Fibroblast of peridontal ligament (primary cell): ENCODE results near the gene PEAK1.
A peak's percentile ranks its signal among the peaks of the same experiment; 100 is the strongest.

Experiments
- DNase-seq: peaks from one replicate; pipeline ENCODE4 v3.0.0-alpha.2; 2010; ENCODE audit errors: extremely low read depth

The PEAK1 gene

GRCh38 chr15:77126529-77127326 lies 293.2 kb downstream of the PEAK1 start:
- no peak for DNase-seq

GRCh38 chr15:77123854-77124253 lies 296.1 kb downstream of the PEAK1 start:
- no peak for DNase-seq

GRCh38 chr15:77122576-77122975 lies 297.3 kb downstream of the PEAK1 start:
- DNase-seq: no peak

- DNase-seq: no peak
Observed at GRCh38 chr15:77121599-77121998, 298.3 kb downstream of the PEAK1 start.

- DNase-seq: no peak
Observed at GRCh38 chr15:77120576-77120975, 299.3 kb downstream of the PEAK1 start.

- peak; percentile 65 for DNase-seq
Observed at GRCh38 chr15:77119446-77119845, 300.5 kb downstream of the PEAK1 start.

DNA sequence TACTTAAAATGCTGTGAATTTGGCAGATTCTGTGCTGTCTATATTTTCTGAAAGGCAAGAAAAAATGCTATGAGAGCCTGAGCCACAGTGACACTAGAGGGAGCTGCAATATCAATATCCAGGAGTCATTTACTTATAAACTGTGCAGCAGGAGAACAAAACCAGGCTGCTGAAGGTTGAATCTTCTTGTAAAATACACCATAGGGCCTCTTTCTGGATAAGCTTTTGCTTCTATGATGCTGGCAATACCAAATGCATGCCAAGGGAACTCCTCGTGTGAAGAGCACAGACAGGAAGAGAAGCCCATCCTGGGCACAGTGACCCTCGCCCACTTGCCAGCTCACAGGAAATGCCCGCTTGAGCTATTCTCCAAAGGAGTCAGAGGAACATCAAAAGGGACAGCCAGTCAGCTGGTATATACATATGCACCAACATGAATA lies 301.0 kb downstream of the PEAK1 start:
- DNase-seq: peak; percentile 90

GRCh38 chr15:77115179-77115578 lies 304.7 kb downstream of the PEAK1 start:
- DNase-seq: no peak

DNA sequence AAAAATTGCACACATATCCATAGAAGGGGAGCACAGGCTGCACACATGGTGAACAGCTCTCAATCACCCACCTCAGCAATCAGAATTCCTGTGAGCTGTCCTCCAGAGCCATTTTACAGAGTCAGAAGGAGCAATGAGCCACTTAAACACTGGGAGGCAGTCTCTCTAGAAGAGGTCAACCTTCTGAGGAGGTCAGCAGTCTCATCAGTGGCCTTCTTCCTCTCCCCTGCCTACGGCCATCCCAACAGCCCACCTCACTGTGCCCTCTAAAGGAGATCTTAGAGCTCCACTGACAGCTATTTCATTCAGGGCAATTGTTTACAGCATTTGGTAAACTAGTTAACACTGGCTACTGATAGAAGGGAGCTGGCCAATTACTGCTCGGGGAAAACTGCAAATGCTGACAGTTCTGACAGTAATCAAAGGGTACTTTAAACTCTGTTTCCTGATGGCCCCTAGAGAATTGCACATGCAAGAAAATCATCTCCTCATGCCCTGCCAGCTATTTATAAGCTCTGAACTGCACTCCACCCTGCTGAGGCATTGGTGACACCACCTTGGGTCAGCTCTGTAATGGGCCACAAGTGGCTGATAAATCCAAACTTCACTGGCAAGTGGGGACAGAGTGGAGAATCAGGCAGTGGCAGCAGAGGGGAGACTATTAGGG lies 306.9 kb downstream of the PEAK1 start:
- DNase-seq: peak; percentile 11

DNA sequence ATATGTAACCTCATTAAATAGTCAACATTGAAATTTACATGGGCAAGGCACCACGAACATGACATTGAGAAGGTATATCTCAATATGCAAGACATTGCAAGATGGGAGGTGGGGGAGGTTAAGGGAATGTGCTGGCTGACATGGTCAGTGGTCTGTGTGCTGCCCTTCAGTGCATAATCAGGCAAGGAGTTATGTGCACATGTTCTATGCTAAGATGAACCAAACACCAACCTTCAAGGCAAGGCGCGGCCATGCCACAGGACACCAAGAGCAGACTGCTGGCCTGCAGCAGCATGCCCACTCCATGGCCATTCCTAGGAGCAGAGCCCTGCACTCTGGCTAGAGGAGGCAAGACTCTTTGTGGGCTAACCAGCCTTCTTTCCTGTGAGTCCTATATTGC lies 308.1 kb downstream of the PEAK1 start:
- no peak for DNase-seq

DNA sequence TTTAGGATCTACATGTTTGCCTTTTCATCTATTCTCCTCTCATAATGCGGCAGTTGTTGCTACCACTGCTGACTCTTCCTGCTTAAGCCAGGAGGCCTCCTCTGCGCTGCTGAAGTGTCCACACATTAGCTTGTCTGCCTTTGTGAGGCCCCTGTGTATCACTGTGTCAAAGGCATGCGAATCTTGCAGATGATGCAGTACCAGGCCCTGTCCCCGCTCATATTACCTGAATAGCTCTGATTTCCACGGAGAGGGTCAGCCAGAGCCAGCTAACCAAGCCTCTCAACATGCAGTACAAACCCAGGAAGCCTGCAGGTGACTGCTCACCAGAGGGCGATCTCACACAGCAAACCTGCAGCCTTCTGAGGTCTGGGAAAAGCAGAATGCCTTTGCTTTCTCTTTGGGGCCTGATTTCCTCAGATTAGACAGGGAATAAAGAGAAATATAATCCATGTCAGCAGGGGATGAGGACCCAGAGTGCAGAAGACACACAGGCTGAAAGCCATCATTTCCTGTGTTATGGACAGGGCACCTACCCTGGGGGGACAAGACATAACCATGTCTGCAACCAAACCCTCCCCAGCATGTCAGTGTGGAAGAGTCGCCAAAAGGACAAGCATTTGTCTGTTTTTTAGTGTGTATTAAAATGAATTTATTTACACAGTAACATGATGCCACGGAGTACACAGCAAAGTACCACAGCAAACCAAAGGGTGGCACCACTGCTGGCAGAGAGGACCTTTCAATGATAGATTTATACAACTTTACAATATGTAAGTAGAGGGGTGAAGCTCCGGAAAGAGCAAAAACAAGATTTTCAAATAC lies 312.2 kb downstream of the PEAK1 start:
- DNase-seq: peak; percentile 71

GRCh38 chr15:77107068-77107467 lies 312.8 kb downstream of the PEAK1 start:
- DNase-seq: peak; percentile 87

DNA sequence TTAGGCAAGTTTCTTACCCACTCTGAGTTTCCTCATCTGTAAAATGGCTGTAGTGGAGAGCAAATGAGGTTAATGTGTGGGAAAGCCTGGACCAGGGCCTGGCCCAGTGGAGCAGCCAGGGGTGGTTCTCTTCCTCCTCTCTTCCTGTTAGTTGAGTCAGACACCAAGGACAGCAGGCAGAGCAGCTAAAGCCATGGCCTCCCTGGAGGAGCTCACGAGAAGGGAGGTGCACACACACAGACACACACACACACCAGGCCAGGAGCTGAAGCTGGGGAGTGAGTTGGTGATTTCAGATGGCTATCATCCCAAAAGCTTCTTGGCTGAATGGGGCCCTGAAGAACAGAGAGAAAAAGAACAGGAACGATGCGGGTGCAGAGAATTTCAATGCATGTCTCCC lies 315.7 kb downstream of the PEAK1 start:
- DNase-seq: no peak

DNA sequence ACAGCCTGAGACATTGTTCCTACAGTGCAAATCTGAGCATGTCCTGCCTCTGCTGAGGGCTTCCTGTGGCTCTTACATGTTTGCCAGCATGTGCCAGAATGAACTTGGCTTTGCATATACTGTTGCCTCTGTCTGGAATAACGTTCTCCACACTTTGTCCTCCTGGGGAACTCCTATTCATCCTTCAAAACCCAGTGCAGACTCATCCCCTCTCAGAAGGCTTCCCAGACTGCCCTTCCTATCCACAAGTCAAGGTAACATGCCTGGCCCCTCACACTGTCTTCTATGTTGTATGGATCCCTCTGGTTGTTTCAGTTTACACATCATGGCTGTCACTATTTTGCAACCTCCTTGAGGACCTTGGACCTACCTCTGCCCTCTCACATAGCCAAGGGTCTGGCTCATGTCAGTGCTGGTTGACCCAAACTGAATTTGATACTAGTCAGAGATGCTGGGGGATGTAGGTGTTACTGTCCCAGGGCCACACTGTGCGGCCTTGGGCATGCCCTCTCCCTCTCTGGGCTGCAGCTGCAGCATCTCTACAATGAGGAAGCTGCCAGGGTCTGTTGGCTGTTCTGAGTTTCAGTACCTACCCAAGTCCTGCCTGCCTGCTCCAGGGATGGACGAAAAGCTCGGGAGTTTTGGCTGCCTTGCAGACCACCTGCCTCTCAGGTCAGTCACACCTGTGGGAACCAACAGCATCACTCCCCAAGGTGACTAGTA lies 320.0 kb downstream of the PEAK1 start:
- no peak for DNase-seq

DNA sequence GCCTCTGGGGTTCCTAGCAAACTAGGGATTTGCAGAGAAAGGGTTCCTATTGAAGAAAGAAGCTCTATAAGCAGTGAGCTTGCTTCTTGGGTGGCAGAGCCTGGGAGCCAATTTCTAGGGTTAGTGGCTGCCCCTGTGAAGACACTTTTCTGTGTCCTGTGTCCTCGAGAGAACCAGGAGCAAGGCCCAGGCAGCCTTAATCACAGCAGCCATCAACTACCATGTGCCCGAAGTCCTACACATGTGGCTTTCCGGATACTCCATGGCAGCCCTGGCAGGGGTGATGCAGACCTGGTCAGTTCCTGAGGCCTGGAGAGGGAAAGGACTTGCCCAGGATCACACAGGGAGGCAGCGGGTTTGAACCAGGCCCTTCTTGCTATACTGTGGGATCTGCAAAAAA lies 321.3 kb downstream of the PEAK1 start:
- DNase-seq: no peak

GRCh38 chr15:77097921-77098320 lies 322.0 kb downstream of the PEAK1 start:
- no peak for DNase-seq

- DNase-seq: no peak
Observed at GRCh38 chr15:77097248-77097721, 322.6 kb downstream of the PEAK1 start.

GRCh38 chr15:77096541-77096940 lies 323.4 kb downstream of the PEAK1 start:
- DNase-seq: no peak

DNA sequence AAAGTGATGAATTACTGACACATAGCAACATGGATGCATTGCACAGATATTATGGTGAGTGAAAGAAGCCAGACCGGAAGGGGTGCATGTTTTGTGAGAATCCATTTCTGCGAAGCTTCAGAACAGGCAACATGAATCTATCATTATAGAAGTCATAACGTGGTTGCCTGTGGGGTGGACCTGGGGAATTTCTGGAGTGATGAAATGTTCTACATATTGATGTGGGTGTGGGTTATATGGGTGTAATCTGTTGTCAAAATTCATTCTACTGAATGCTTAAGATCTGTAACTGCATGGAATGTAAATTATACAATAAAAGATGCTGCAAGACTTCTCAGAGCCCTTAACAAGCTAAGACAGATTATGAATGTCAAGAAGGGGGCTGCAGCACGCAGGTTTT lies 323.8 kb downstream of the PEAK1 start:
- DNase-seq: no peak

DNA sequence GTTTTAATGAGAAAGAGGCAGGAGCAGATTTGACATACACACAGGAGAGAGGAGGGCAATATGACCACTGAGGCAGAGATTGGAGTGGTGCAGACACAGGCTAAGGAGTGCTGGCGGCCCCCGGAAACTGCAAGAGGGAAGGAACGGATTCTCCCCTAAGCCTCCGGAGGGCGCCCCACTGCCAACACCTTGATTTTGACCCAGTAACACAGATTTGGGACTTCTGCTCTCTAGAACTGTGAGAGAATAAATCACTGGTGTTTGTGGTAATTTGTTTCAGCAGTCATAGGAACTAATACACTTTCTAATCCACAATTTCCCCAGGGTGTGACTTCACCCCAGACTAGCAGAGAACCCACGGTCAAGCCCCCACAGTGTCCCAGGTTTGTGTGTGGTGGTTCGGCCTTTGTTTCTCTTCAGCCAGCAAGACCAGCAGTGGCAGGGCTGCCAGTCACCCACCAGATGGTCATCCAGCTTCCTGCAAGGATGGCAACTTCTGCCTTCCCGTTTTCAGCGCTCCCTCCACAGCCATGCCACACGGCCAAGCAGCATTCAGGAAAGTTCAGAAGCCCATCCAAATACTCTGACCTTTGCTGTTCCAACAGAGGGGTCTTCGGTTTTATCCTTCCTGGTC lies 325.4 kb downstream of the PEAK1 start:
- DNase-seq: no peak

- DNase-seq: no peak
Observed at GRCh38 chr15:77093436-77093835, 326.5 kb downstream of the PEAK1 start.
